Upper lobe of right lung (tissue), 1 donor: ENCODE measurements around the gene GDF9. TPM values are rescaled to one million over a fixed set of nuclear protein-coding genes. Genes with fewer than 3 reads are reported as not detected.
A peak's percentile ranks its signal among the peaks of the same experiment; 100 is the strongest.

Experiments used
- ATAC-seq: fragments of 200-7000 bp; cut with Tn5 transposase; one replicate; pipeline ENCODE4 v1.9.1; 2020; ENCODE audit warnings: mild to moderate bottlenecking, moderate library complexity
- DNase-seq: peaks from one replicate; pipeline ENCODE4 v3.0.0-alpha.2; 2020
- H3K27ac ChIP-seq: fragments of 200-600 bp; one replicate; pipeline ENCODE4 v1.8.0; 2022
- H3K27me3 ChIP-seq: fragments of 200-600 bp; one replicate; pipeline ENCODE4 v1.8.0; 2022; ENCODE audit warnings: mild to moderate bottlenecking
- H3K36me3 ChIP-seq: fragments of 200-600 bp; one replicate; pipeline ENCODE4 v1.8.0; 2022
- H3K4me1 ChIP-seq: fragments of 200-600 bp; one replicate; pipeline ENCODE4 v1.8.0; 2022
- H3K4me3 ChIP-seq: fragments of 200-600 bp; one replicate; pipeline ENCODE4 v1.8.0; 2022; ENCODE audit warnings: mild to moderate bottlenecking
- H3K9me3 ChIP-seq: fragments of 200-600 bp; one replicate; pipeline ENCODE4 v1.8.0; 2022
- intact Hi-C: fragments of 100-400 bp; cut with DNase I; formaldehyde crosslinking; loops from one replicate; pipeline ENCODE4 v1.11.0; 2022
- total RNA-seq: library from RNA; stranded (reverse); fragmentation: NEBNext Ultra II Directional; extraction: Animal tissue kit (Norgen Biotek cat#: 25700); gene quantifications from one replicate; pipeline ENCODE4 v1.2.1, GENCODE V29; 2021
- TF ChIP-seq, protein P1 (sequence below): fragments of 200-600 bp; IDR thresholded peaks from one replicate; pipeline ENCODE4 v1.8.0; 2022; ENCODE audit warnings: antibody characterized with exemption
- donor health status: DM: no; HTN: yes; CAD: no; lungs with severe emphysema.

The GDF9 gene
- total RNA-seq, 1 donor from 2014 or later, result 0.46 TPM

DNA sequence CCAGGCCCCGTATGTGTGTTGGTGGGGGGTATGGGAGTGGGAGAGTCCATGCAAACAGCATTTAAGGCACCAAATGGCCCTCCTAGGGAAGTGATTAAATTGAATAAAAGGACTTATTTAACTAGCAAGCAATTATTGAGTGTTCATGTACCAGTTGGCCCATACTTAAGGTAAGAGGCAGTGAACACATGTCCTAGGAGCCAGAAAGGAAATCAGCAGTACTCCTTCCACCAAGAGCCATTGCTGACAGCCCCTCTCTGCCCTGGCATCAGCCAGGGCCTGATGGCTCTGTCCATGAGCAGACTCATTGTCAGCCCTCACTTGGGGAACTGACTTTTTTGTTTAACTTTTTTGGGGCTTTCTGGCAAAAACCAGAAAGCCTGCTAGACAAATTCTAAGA, 25.4 kb downstream of the GDF9 start:
- peak; percentile 25 for DNase-seq
- H3K27me3 ChIP-seq, result no peaks in the 10 kb centered on the region
- TF ChIP-seq, protein P1, sequence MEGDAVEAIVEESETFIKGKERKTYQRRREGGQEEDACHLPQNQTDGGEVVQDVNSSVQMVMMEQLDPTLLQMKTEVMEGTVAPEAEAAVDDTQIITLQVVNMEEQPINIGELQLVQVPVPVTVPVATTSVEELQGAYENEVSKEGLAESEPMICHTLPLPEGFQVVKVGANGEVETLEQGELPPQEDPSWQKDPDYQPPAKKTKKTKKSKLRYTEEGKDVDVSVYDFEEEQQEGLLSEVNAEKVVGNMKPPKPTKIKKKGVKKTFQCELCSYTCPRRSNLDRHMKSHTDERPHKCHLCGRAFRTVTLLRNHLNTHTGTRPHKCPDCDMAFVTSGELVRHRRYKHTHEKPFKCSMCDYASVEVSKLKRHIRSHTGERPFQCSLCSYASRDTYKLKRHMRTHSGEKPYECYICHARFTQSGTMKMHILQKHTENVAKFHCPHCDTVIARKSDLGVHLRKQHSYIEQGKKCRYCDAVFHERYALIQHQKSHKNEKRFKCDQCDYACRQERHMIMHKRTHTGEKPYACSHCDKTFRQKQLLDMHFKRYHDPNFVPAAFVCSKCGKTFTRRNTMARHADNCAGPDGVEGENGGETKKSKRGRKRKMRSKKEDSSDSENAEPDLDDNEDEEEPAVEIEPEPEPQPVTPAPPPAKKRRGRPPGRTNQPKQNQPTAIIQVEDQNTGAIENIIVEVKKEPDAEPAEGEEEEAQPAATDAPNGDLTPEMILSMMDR, result no peak
- no peaks in the 10 kb centered on the region for H3K9me3 ChIP-seq
- H3K4me3 ChIP-seq, result no peak overlapping the region
- intact Hi-C loops, result no loop called here
- no peaks in the 10 kb centered on the region for H3K36me3 ChIP-seq
- H3K27ac ChIP-seq, result peak overlapping the region; percentile 79
- peaks cover 21% of the 10 kb centered on the region for H3K4me1 ChIP-seq
- ATAC-seq, result peak; percentile 51

DNA sequence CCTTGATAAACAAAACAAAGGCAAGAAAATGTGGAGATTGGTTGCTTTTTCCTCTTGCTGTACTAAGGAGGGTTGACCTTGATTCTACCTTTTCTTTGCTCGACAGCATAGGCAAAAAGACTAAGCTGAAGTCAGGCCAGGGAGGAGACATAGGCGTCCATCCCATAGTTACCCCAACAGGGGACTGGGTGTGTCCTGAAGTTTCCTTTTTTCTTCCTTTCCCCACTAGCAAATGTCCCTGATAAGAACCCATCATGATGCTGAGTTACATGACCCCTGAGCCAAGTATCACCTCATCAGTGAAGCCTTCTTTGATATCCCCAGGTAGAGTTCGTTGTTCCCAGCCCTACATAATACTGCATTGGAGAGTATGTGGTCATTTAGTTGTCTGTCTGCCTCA, 26.0 kb downstream of the GDF9 start:
- no peaks in the 10 kb centered on the region for H3K9me3 ChIP-seq
- no peak for ATAC-seq
- peaks cover 21% of the 10 kb centered on the region for H3K4me1 ChIP-seq
- no peaks in the 10 kb centered on the region for H3K36me3 ChIP-seq
- DNase-seq, result no peak
- H3K27me3 ChIP-seq, result no peaks in the 10 kb centered on the region
- peak overlapping the region; percentile 79 for H3K27ac ChIP-seq
- TF ChIP-seq, protein P1, result no peak
- H3K4me3 ChIP-seq, result no peak overlapping the region
- intact Hi-C loops, result no loop called here

DNA sequence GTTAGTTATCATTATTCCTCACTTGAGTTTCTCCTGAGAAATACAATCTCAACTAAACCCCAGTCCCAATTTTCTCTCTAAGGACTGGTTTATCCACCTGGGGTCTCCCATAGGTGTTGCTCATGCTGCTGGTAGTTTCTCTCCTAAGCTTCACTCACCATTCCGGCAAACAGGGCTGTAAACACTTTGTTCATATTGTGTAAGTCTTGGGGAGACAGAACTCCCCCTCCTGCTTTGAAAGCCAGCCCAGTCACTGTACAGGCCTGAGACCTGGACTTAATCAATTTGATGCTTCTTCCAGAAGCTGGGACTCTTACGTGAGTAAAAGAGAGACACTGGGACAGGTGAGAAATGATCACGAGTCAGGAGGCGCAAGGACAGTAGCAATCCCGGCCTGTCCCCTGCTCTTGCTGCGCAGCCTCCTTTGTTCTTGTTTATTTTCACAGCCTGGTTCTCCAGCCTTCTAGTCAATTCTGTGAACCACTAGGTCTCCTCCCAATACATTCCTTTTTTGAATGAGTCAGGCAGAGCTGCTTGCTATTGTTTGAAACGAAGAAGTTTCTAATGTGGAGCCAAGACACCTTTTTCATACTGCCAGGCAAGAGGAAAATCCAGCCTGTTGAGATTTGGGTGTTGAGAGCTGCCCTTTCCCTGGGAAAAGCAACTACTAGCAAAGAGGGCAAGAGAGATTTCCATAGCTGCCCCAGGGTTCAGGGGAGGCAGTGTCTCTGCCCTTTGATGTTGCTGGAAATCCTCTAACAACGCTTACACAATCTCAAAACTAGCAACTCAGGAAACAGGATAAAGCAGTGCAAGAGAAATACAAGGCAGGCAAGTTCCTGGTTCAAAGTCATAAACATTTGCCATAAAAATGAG, 26.6 kb downstream of the GDF9 start:
- Histone ChIP-seq H3K27me3 (no peaks in the 10 kb centered on the region), H3K9me3 (no peaks in the 10 kb centered on the region), H3K4me1 (peaks cover 21% of the 10 kb centered on the region), H3K36me3 (no peaks in the 10 kb centered on the region), H3K4me3 (no peak overlapping the region), H3K27ac (peak overlapping the region; percentile 79)
- peak; percentile 30 for DNase-seq
- intact Hi-C loops, result no loop called here
- peak; percentile 49 for ATAC-seq
- TF ChIP-seq, protein P1, result no peak

DNA sequence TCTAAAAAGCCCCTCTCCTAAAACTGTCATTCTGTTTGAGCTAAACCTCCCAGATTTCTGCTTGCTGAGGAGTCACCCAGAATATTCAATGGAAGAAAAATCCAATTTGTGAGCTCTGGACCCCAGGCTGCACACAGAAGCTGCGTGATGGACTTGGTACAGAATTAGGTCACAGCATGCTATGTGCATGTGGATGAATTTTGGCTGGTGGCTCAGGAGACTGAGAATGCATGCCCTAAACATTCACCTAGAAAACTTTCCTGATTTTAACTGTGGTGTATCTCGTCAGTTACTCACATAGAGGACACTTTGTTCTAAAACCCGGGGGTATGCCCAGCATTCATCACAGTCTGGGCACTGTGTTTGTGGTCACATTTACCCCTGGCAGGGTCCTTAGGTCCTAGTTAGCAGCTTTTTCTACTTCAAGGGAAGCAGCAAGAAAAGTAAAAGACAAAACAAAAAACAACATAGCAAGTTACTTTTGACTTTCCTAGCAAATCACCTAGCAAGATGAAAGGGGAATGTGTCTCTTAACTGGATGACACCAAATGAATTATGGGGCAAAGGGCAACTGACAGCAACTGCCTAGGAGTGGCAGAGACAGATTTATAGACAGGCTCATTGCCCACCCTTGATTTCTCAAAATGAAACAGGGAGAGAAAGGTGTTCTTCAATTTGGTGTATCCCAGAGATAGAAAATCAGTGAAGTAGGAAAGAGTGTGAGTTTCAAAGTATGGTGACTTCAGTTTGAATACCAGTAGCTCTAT, 27.6 kb downstream of the GDF9 start:
- Histone ChIP-seq H3K4me3 (no peak overlapping the region), H3K4me1 (peaks cover 21% of the 10 kb centered on the region), H3K9me3 (no peaks in the 10 kb centered on the region), H3K36me3 (no peaks in the 10 kb centered on the region), H3K27ac (peak overlapping the region; percentile 79), H3K27me3 (no peaks in the 10 kb centered on the region)
- ATAC-seq, result no peak
- TF ChIP-seq, protein P1, result no peak
- intact Hi-C loops, result no loop called here
- DNase-seq, result no peak

DNA sequence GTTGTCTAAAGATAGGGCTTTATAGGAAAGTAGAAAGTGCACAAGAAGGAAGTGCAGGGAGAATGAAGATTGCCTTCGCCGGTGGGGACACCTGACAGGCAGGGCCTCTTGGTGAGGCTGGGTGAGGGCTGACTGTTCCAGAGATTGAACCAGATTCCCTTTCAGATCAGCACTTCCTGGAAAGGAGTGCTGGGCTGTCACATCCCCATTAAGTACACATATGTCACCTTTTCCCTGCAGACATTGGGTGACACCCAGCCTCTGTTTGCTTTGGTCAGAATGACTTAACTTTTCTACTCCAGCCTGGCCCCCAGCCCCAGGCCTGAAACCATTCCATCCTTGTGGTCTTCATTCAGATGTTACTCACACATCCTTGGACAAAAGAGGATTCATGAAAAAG, 28.4 kb downstream of the GDF9 start:
- peaks cover 21% of the 10 kb centered on the region for H3K4me1 ChIP-seq
- no peaks in the 10 kb centered on the region for H3K27me3 ChIP-seq
- TF ChIP-seq, protein P1, result no peak
- intact Hi-C loops, result no loop called here
- no peak overlapping the region for H3K27ac ChIP-seq
- no peaks in the 10 kb centered on the region for H3K9me3 ChIP-seq
- no peaks in the 10 kb centered on the region for H3K36me3 ChIP-seq
- no peak overlapping the region for H3K4me3 ChIP-seq
- DNase-seq (peak; percentile 25), ATAC-seq (peak; percentile 31)
